Osteoblast (primary cell): ENCODE data around the gene RBM28. TPM values are rescaled to one million over a fixed set of nuclear protein-coding genes. Genes with fewer than 3 reads are reported as not detected.

Experiments
- DNase-seq: peaks from one replicate; pipeline ENCODE4 v3.0.0; 2011; ENCODE audit warnings: low spot score, mixed read lengths; ENCODE audit not compliant: insufficient read length; ENCODE audit errors: missing footprints
- H2AFZ ChIP-seq: 2 replicates; pipeline ENCODE4 v1.6.0; 2011; ENCODE audit warnings: mild to moderate bottlenecking, low read length
- H3K27ac ChIP-seq: 2 replicates; pipeline ENCODE4 v1.5.1; 2011; ENCODE audit warnings: mild to moderate bottlenecking, low read depth, low read length, moderate library complexity
- H3K27me3 ChIP-seq: 2 replicates; pipeline ENCODE4 v1.6.0; 2012; ENCODE audit warnings: mild to moderate bottlenecking, control low read depth, inconsistent platforms, low read length, moderate library complexity; ENCODE audit not compliant: insufficient read depth
- H3K36me3 ChIP-seq: 2 replicates; pipeline ENCODE4 v1.5.1; 2011; ENCODE audit warnings: mild to moderate bottlenecking, low read length, control low read depth, moderate library complexity; ENCODE audit not compliant: insufficient read depth
- H3K4me1 ChIP-seq: 2 replicates; pipeline ENCODE4 v1.5.1; 2011; ENCODE audit warnings: mild to moderate bottlenecking, low read length, control low read depth, moderate library complexity; ENCODE audit not compliant: insufficient read depth
- H3K4me2 ChIP-seq: 2 replicates; pipeline ENCODE4 v1.6.0; 2011; ENCODE audit warnings: mild to moderate bottlenecking, low read length; ENCODE audit not compliant: insufficient read depth
- H3K4me3 ChIP-seq: fragments of 200-600 bp; sonication (generic); 3 replicates; pipeline ENCODE4 v1.5.1; 2012; ENCODE audit warnings: mild to moderate bottlenecking, low read length, inconsistent platforms; ENCODE audit not compliant: insufficient read depth
- H3K79me2 ChIP-seq: 2 replicates; pipeline ENCODE4 v1.6.0; 2012; ENCODE audit warnings: mild to moderate bottlenecking, low read length, control low read depth, inconsistent platforms; ENCODE audit not compliant: insufficient read depth
- H3K9me3 ChIP-seq: 2 replicates; pipeline ENCODE4 v1.5.1; 2011; ENCODE audit warnings: low read depth, low read length, control low read depth
- H4K20me1 ChIP-seq: 2 replicates; pipeline ENCODE4 v1.6.0; 2012; ENCODE audit warnings: mild to moderate bottlenecking, low read length, control low read depth; ENCODE audit not compliant: insufficient read depth
- total RNA-seq: library from RNA; depleted of rRNA; stranded (reverse); fragments of >200 nt; gene quantifications from 2 replicates; pipeline ENCODE4 v1.2.3, GENCODE V29; 2012
- TF ChIP-seq, protein P1 (sequence below): IDR thresholded peaks from 2 replicates; pipeline ENCODE4 v1.5.1; 2011; ENCODE audit warnings: mild to moderate bottlenecking, low read depth, low read length, moderate library complexity; ENCODE audit errors: extremely low read depth

Gene RBM28
- total RNA-seq, 1 donor: 16.6 TPM

DNA sequence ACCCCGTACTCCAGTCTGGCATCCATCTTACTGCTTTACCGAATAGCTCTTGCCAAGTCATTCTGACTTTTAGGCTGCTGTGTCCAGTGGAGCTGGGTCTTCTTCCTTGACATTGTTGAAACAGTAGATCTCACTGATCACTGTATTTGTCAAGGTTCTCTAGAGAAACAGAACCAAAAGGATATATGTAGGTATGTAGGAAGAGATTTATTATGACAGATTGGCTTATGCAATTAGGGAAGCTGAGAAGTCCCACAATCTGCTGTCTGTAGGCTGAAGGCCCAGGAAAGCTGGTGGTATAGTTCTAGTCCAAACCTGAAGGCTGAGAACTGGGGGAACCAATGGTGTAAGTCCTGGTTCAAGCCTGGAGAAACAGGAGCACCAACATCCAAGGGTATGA, 29.9 kb upstream of the RBM28 start:
- DNase-seq: no peak
- Histone ChIP-seq H3K79me2 (no peaks in the 10 kb centered on the region), H3K27ac (no peak overlapping the region), H2AFZ (no peak overlapping the region), H3K4me3 (no peak overlapping the region), H3K27me3 (peaks cover 14% of the 10 kb centered on the region), H3K4me1 (no peaks in the 10 kb centered on the region), H3K4me2 (no peak overlapping the region), H3K9me3 (no peaks in the 10 kb centered on the region), H3K36me3 (no peaks in the 10 kb centered on the region), H4K20me1 (no peaks in the 10 kb centered on the region)
- TF ChIP-seq, protein P1, sequence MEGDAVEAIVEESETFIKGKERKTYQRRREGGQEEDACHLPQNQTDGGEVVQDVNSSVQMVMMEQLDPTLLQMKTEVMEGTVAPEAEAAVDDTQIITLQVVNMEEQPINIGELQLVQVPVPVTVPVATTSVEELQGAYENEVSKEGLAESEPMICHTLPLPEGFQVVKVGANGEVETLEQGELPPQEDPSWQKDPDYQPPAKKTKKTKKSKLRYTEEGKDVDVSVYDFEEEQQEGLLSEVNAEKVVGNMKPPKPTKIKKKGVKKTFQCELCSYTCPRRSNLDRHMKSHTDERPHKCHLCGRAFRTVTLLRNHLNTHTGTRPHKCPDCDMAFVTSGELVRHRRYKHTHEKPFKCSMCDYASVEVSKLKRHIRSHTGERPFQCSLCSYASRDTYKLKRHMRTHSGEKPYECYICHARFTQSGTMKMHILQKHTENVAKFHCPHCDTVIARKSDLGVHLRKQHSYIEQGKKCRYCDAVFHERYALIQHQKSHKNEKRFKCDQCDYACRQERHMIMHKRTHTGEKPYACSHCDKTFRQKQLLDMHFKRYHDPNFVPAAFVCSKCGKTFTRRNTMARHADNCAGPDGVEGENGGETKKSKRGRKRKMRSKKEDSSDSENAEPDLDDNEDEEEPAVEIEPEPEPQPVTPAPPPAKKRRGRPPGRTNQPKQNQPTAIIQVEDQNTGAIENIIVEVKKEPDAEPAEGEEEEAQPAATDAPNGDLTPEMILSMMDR: no peak

DNA sequence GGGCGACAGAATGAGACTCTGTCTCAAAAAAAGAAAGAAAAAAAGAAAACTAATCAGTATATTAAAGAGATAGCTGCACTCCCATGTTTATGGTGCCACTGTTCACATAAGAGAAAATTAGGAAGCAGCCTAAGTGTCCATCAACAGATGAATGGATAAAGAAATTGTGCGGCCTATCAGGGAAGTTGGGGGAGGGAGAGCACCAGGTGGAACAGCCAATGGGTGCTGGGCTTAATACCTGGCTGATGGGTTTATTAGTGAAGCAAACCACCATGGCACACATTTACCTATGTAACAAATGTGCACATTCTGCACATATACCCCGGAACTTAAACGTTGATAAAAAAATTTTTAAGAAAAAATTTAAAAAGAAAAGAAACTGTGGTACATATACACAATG, 26.8 kb upstream of the RBM28 start:
- no peaks in the 10 kb centered on the region for H3K9me3 ChIP-seq
- no peak overlapping the region for H2AFZ ChIP-seq
- peaks cover 30% of the 10 kb centered on the region for H3K27me3 ChIP-seq
- H3K79me2 ChIP-seq: no peaks in the 10 kb centered on the region
- no peaks in the 10 kb centered on the region for H3K36me3 ChIP-seq
- no peak for DNase-seq
- no peak overlapping the region for H3K27ac ChIP-seq
- no peaks in the 10 kb centered on the region for H3K4me1 ChIP-seq
- H4K20me1 ChIP-seq: no peaks in the 10 kb centered on the region
- H3K4me2 ChIP-seq: no peak overlapping the region
- no peak overlapping the region for H3K4me3 ChIP-seq
- TF ChIP-seq, protein P1: no peak

DNA sequence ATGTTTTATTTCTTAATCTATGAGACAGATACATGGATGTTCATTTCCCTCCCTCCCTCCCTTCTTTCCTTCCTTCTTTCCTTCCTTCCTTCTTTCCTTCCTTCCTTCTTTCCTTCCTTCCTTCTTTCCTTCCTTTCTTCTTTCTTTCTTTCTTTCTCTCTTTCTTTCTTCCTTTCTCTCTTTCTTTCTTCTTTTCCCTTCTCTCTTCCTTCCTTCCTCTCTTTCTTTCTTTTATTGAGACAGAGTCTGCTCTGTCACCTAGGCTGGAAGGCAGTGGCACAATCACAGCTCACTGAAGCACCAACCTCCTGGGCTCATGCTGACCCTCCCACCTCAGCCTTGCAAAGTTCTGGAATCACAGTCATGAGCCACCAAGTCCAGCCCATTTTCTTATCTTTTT, 23.3 kb upstream of the RBM28 start:
- H3K79me2 ChIP-seq: no peaks in the 10 kb centered on the region
- H3K4me3 ChIP-seq: no peak overlapping the region
- H3K9me3 ChIP-seq: no peaks in the 10 kb centered on the region
- H2AFZ ChIP-seq: no peak overlapping the region
- DNase-seq: no peak
- H3K27me3 ChIP-seq: peaks cover 57% of the 10 kb centered on the region
- no peaks in the 10 kb centered on the region for H4K20me1 ChIP-seq
- H3K4me1 ChIP-seq: peaks cover under 1% of the 10 kb centered on the region
- H3K4me2 ChIP-seq: no peak overlapping the region
- H3K36me3 ChIP-seq: no peaks in the 10 kb centered on the region
- TF ChIP-seq, protein P1: no peak
- H3K27ac ChIP-seq: no peak overlapping the region

DNA sequence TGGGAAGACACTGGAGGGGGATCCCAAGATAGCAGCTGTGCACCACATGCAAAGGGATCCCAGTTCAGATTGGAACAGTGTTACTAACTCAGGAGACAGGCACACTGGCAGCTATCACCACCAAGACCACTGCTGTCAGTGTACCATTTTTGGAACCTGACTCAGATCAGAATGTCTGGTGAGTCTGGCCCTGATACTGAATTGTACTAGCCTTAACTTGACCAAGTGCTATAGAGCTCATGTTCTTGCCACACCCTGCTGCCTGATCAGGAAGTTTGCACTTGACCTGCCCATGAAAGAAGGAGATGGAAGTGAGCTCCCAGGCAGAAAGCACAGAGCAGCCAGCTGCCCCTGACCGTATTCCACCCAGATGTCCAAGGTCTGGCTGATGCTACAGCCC, 22.6 kb upstream of the RBM28 start:
- H3K79me2 ChIP-seq: no peaks in the 10 kb centered on the region
- H2AFZ ChIP-seq: no peak overlapping the region
- H3K4me3 ChIP-seq: no peak overlapping the region
- H3K4me1 ChIP-seq: peaks cover 5% of the 10 kb centered on the region
- H3K9me3 ChIP-seq: no peaks in the 10 kb centered on the region
- no peak overlapping the region for H3K4me2 ChIP-seq
- TF ChIP-seq, protein P1: no peak
- H3K36me3 ChIP-seq: no peaks in the 10 kb centered on the region
- peaks cover 62% of the 10 kb centered on the region for H3K27me3 ChIP-seq
- H3K27ac ChIP-seq: no peak overlapping the region
- no peak for DNase-seq
- H4K20me1 ChIP-seq: no peaks in the 10 kb centered on the region
